DMS153 treated with DMSO at 0.1 percent for 48 hours (cell line): ENCODE measurements around the gene MMP13.
"Not testable (repeated sequence)": the region's sequence is repeated elsewhere in the genome, so short reads cannot be mapped to it uniquely, and the experiment has no call there.

Experiments used
- DNase-seq: peaks from one replicate; lab custom pipeline; 2025; ENCODE audit not compliant: unreplicated experiment; lab: John Stamatoyannopoulos, UW

Gene MMP13

DNA sequence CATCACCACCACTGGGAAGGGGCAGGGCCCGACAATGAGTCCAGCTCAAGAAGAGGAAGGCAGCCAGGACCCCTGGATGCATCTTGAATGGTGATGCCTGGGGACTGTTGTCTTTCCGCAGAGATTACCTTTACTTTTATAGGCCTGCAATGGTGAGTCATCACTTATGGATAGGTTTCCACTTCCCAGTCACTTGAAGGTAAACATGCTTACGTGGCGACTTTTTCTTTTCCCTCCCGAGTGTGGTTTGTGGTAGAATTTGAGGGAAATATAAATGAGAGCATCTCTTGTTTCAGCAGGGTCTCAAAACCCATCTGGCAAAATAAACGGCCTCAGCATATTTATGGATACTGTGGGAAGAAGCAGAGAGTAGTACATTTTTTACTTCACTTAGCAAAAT lies at the start of gene MMP13:
Gene MMP13 (minus strand): TSS at position 109 of the 400 bp plus-strand sequence. CDS start 27 bp downstream, at position 82.
- DNase-seq: no peak

DNA sequence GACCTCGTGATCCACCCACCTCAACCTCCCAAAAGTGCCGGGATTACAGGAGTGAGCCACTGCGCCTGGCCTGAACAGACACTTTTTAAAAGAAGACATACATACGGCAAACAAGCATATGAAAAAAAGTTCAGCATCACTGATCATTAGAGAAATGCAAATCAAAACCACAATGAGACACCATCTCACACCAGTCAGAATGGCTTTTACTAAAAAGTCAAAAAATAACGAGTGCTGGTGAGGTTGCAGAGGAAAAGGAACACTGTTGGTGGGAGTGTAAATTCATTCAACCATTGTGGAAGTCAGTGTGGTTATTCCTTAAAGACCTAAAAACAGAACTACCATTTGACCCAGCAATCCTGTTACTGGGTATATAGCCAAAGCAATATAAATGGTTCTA lies 48.7 kb upstream of the MMP13 start:
- DNase-seq: not testable (repeated sequence)

DNA sequence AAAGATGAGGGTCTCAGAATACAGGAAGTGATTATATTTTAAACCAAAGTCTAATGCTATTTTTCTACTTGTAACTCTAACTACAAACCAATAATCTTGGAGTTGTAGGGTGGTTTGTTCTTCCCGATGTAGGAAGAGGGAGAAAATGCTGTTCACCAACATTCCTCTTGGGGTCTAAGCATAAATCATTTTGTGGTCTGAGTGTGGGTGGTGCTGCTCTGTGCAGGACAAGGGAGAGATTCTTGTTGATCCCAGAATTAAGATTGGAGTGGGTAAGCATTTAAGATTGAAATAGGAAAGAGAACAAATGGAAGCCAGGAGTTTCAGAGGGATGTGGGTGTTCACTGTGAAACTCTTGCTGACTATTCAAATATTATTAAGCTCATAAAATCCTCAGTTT lies 38.6 kb upstream of the MMP13 start:
- no peak for DNase-seq

DNA sequence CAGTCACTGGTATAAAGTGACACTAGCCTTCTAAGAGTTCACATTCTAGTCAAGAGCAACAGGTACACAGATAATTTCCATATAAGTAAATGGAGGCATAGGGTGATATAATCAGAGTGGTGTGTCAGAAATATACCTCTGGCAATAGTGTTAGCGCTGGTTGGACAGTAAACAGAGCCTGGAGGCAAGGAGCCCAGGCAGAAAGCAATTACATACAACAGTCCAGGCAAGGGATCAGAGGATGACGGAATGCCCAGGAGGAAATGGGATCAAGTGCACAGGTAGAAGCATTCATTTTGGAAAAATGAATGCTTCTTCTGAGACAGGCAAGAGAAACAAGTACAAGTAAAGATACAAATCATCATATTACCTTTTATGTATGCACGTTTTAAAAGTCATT lies 36.2 kb upstream of the MMP13 start:
- no peak for DNase-seq

DNA sequence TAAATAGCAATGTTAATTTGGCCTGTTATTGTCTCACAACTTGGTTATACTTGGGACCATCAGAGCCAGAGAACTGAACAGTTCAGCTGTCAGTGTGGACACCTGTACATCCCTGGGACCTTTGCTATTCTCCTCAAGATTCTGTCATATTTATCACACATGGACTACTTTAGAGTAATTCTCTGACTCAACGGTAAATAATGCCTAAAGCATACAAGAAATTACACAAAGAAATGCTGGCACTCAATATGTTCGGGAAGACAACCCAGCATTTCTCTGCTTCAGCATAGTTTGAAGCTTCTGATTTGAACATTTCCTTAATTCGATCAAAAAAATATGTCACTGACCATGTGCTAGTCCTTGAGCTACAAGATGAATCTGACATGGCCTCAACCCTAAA lies 34.6 kb upstream of the MMP13 start:
- no peak for DNase-seq

DNA sequence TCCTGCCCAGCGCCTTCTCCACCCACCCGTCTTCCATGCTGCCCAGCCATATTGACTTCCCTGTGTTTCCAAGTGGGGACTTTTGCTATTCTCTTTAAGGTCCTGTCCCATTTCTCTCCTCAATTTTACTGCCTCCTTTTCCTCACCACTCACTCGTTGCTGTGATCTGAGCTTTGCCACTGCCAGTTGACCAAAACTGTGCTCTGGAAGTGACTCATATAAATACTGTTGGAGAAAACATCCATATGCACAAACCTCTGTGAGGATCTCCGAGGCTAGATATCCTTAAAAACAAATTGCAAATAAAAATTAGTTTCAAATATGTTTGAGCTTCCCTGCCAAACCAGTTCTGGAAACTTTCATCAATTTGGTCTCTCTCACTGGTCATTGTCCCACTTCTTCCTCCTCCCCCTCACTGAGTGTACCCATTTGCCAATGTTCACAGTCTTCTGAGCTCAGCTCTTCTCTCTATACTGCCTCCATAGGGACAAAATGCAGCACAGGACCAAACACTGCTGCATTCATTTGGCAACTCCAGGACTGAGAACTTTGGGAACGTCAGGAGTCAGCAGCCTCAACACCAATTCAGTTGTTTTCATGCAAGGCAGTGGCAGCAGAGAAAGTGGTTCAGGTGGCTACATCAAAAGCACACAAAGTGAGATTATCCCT lies 34.0 kb upstream of the MMP13 start:
- no peak for DNase-seq

DNA sequence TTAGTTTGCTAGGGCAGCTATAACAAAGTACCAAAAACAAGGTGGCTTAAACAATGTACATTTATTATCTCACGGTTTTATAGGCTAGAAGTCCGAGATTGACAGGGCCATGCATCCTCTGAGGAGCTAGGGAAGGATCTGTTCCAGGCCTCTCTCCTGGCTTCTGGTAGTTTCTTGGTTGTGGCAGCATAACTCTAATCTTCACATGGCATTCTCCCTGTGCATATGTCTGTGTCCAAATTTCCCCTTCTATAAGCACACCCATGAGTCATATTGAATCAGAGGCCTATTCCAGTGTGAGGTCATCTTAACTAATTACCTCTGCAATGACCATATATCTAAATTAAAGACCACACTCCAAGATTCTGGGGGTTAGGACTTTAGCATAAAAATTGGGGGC lies 31.3 kb upstream of the MMP13 start:
- DNase-seq: no peak

DNA sequence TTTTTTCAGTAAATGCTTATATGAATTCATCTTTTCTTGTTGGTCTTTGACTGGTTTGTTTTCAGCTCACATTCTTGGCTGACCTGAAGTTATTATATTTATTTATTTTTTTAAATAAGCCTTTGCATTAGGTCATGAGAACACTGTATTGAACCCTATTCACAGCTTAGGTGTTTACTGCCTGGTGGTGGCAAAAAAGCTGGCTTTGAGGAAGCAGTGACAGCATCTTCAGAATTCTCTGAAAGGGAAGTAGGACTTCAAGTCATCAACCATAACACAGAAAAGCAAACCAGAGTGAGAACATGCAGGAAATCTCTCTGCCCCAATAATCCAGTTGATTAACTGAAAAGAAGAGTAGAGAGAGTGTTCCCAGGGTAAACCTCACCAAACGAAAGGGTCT lies 30.3 kb upstream of the MMP13 start:
- DNase-seq: no peak

DNA sequence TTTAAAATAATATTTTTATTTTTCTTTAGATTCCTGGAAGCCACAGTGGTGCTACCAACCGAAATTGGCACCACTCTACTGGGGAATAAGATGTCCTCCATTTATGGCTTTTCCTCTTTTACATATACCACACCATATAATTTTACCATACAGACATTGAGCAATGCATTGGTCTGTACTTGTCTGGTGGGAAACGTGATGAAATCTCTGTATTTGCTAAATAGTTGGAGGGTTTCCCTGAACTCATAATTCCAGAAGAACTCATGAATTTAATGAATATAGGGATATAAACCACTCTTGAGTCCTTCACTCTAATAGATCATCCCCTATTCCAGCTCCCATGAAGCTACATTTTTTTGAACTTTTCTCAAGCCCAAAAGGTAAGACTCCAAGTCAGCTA lies 28.0 kb upstream of the MMP13 start:
- DNase-seq: no peak

DNA sequence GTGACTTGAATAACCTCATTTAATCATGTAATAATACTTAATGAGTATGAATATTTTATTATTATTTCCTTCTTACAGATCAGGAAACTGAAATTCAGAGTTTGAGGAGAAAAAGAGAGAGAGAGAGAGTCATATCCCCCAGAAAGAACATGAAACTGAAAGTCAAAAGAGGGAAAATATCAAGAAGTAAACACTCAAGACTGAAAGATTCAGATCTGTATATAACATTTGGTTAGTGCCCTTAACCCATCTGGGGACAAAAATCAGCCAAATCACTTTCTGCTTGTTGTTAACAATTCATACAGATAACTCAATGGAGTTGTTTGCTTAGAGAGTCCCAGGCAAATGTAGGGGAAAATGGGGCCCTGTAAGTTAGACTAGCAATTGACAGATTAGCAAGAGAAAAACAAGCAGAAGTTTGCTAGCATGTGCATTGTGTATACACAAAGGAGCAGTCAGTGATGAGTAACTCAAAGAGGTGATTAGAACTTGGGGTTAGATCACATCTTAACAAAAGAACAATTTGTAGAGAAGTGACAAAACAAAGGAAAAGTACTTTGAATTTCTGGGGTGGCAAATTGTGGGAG lies 25.9 kb upstream of the MMP13 start:
- no peak for DNase-seq

DNA sequence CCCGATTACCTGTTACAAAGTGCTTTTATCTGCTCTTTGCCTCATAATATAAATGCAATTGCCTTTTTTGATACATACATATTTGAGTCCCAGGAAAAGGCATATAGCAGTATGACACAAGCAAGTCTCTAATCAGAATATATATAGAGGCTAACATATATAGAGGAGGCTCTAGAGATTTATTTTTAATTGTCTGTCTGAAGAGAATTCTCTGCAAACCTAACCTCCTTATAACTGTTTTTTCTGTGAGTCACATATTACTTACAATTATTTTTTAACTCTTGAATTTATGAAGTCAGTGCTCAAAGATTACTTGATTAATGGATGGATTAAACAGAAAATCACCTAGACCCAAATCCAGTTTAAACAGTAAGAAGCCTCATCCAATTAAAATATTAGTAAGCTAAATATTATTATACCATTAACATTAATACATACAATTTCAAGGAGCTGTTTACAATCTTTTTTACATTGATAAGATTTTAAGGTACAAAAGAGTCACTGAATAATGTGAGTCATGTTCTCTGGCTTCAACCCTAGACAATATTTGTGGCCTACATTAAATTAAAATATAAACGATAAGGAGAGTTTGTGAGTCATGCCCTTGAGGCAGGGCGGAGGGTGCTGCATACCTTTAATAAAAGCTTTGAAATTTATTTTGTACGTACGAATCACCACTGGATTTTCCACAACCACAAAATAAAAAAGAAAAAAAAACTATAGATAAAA lies 19.2 kb upstream of the MMP13 start:
- no peak for DNase-seq

DNA sequence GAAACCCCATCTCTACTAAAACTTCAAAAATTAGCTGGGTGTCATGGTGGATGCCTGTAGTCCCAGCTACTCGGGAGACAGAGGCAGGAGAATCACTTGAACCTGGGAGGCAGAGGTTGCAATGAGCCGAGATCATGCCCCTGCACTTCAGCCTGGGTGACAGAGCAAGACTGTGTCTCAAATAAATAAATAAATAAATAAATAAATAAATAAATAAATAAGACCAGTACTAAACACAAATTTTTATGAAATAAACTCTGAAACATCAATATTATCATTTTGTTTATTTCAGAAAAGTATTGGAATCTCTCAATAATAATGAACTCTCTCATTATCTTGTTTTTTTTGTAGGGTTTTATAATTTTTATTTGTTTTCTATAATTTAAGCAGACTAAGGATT lies 18.2 kb upstream of the MMP13 start:
- not testable (repeated sequence) for DNase-seq

DNA sequence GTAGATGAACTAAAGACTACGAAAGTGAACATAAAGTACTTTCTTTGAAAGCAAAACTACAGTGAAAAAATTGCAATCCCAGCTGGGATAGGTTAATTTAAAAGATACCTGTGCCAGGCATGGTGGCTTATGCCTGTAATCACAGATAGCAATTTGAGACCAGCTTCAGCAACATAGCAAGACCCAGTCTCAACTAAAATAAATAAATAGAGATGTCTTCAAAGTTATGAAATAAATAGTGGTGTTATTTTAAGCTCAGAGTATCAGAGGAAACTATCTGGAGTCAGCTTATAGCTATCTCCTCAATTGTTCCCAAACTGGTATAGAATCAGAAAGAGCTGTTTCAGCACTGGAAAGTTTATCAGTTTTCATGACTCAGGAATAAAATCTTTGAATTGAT lies 17.3 kb upstream of the MMP13 start:
- DNase-seq: no peak

DNA sequence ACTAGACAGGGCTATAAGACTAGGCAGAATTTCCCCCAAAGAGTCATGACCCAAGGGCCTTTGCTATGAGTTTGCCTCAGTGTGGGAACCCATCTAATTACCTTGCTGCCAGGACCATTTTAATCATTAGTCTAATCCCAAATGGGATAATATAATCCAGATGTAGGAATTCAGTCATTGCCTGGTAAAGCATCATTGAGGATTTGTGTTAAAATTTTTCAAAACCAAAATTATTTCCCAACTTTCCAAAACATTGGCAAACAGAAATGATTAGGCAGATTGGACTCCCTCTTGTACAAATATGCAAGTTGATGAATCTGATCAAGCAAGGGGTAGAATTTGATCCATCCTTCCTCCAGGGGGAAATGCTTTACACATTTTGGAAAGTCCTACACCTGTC lies 16.2 kb upstream of the MMP13 start:
- DNase-seq: no peak

DNA sequence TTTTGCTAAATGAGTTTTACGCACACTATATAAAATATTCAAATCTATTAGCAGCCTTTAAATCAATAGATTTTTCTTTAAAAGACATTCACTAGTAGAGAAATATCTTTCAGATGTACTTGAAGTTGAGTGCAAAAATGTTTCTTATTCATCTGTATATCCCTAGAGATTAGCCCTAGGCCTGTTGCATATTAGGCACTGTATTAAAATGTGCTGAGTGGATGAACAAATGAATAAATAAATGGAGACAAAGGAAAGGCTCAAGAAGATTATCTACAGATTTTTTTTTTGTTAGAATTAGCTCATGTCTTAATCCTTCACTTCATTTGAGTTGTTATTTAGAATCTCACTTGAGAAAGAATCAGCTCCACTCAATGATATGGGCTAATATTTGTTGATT lies 12.0 kb upstream of the MMP13 start:
- DNase-seq: no peak

DNA sequence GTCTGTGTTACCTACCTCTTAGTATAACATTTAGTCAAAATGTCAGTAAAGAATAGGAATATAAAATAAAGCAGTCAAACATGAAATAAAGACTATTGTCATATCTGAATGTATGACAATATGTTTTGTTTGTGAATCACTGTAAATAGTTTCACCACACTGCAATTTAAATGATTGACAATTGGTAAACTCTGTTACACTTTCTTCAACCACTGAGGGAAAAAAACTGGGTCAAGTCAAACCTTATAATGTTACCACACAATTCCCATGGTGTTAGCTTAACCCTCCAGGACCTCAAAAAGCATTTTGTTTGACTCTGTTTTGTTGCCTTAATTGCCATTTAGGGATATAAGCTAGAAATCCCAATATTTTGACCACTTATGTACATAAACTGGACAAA lies 10.5 kb upstream of the MMP13 start:
- DNase-seq: no peak

DNA sequence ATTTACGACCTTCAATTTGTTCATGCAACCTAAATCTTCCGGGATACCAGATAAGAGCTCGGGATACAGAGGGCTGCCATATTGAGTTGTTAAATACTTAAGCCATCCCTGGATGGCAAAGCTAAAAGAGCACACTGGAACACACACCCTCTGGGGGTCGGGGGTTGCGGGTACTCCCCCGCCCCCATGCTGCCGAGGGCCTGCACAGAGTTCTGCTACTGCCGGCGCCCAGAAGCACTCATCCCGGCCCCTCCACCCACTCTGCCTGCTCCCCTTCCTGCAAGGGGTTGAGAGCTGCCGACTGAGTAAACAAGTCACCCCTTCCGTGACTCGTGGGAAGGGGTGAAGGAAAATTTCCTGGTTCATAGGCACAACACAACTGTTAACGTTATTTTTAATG lies 9.3 kb upstream of the MMP13 start:
- DNase-seq: no peak

DNA sequence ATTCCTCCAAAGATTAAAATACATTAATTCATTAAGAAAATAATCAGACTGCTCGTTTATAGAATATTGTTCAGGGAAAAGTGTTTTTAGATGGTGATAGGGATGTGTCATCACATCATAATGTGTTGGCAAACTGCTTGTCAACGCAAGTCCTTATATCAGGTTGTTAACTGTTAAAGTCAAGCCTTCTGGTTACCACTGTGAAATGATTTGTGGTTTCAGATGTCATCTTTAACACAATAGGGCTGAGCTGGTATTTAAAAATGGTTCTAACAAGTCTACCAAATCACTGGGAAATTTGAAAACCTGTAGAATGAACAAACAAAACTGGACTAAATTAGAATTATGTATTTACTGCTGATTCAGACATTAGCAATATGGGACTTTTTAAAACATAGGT lies 2.4 kb upstream of the MMP13 start:
- DNase-seq: no peak

DNA sequence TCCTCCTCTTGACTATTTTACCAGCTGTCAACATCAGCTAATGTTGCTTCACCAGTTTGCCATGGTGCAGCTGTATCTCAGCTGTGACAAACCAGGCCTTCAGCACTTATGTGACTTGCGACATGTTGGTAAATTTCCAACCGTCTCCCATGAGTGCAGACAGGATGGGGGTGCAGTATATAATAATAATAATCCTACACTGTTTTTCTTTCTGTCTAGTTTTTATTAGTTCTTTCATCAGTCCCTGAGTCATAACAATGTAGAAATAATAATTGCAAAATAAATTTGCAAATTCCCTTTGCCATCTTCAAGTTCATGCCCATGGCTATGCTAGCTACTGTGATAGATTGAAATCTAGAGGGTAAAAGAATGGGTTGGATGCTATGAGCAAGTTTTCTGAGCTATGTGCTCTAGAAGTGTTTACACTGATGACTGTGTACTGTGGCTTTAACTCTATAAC lies 4.9 kb downstream of the MMP13 start:
- DNase-seq: no peak

DNA sequence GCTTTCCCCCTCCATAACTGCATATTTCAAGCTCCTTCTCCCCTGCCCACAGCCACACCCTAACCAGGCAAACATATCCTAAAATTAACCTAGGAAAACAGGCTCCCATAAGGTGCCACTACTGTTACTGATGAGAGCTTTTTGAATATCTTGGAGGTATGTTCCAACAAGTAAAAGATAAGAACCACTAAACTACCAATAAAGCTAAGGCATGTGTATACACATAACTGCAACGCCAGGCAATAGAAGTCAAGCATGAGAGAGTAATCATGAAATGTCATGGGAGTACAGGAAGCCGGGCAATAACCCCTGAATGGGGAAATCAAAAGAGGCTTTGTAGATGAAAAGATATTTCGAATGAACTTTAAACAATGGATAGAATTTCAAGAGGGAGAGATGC lies 9.3 kb downstream of the MMP13 start:
- DNase-seq: no peak

DNA sequence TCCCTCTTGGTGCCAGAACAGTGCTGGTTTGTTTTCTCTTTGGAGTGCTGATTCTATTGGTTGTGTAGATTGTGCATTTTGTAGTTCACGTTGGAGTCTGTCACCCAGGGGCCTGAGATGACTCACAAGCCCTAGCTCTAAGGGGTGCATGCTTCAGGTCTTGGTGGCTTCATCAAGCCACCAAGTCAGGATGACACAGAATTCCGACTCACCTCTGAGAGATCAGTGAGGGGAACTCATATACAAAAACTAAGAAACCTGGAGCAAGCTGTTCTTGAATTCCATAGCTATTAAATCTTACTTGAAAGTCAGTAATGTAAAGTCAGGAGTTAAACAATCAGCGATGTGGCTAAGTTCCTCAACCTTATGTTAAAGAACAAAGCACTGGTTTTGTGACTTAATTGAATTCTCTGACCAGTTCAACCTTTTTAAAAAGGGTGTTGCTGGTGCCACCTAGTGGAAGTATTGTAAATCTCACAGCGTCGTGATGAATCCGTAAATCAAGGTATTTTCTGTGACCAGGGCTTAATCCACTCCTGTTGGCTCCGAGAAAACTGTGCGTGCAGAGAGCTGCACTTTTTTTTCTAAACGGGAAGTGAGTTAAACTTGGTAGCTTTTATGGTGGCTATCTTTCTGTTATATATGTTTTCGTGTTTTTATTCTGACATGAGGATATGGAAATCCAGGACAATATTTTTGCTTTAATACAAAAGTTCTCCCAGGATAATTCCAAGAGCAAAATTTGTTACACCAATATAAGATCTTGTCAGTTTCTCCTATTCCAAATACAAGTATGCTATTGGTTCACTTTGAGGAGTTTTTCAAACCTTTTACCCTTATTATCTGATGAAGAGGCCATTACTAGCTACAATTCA lies 14.6 kb downstream of the MMP13 start:
- peak; percentile 33 for DNase-seq
